Measurements from ENCODE around the gene DNAJC13. TPM values are rescaled to one million over a fixed set of nuclear protein-coding genes. Genes with fewer than 3 reads are reported as not detected.
"Not testable (repeated sequence)": the region's sequence is repeated elsewhere in the genome, so short reads cannot be mapped to it uniquely, and the experiment has no call there.

DNAJC13 gene, protein sequence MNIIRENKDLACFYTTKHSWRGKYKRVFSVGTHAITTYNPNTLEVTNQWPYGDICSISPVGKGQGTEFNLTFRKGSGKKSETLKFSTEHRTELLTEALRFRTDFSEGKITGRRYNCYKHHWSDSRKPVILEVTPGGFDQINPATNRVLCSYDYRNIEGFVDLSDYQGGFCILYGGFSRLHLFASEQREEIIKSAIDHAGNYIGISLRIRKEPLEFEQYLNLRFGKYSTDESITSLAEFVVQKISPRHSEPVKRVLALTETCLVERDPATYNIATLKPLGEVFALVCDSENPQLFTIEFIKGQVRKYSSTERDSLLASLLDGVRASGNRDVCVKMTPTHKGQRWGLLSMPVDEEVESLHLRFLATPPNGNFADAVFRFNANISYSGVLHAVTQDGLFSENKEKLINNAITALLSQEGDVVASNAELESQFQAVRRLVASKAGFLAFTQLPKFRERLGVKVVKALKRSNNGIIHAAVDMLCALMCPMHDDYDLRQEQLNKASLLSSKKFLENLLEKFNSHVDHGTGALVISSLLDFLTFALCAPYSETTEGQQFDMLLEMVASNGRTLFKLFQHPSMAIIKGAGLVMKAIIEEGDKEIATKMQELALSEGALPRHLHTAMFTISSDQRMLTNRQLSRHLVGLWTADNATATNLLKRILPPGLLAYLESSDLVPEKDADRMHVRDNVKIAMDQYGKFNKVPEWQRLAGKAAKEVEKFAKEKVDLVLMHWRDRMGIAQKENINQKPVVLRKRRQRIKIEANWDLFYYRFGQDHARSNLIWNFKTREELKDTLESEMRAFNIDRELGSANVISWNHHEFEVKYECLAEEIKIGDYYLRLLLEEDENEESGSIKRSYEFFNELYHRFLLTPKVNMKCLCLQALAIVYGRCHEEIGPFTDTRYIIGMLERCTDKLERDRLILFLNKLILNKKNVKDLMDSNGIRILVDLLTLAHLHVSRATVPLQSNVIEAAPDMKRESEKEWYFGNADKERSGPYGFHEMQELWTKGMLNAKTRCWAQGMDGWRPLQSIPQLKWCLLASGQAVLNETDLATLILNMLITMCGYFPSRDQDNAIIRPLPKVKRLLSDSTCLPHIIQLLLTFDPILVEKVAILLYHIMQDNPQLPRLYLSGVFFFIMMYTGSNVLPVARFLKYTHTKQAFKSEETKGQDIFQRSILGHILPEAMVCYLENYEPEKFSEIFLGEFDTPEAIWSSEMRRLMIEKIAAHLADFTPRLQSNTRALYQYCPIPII (N-terminal part only)
- polyA plus RNA-seq = 43.4 TPM
- long read RNA-seq, donor 1, full-length matches to known transcripts = 1 of 1 reads
- long read RNA-seq, donor 1, partial matches to known transcripts = 0 of 1 reads
- long read RNA-seq, donor 1, other reads (novel, unspliced or antisense) = 0 of 1 reads
- long read RNA-seq, donor 2, full-length matches to known transcripts = 3 of 25 reads
- long read RNA-seq, donor 2, partial matches to known transcripts = 22 of 25 reads
- long read RNA-seq, donor 2, other reads (novel, unspliced or antisense) = 0 of 25 reads
- long read RNA-seq, donor 3 = 0 reads
- long read RNA-seq, donor 4 = 0 reads
- long read RNA-seq, donor 5, full-length matches to known transcripts = 1 of 1 reads
- long read RNA-seq, donor 5, partial matches to known transcripts = 0 of 1 reads
- long read RNA-seq, donor 5, other reads (novel, unspliced or antisense) = 0 of 1 reads
- long read RNA-seq, donor 6, full-length matches to known transcripts = 2 of 2 reads
- long read RNA-seq, donor 6, partial matches to known transcripts = 0 of 2 reads
- long read RNA-seq, donor 6, other reads (novel, unspliced or antisense) = 0 of 2 reads
- long read RNA-seq, donor 7, partial matches to known transcripts = 8 of 8 reads
- long read RNA-seq, donor 7, other reads (novel, unspliced or antisense) = 0 of 8 reads
- long read RNA-seq, donor 8, full-length matches to known transcripts = 1 of 22 reads
- long read RNA-seq, donor 8, partial matches to known transcripts = 21 of 22 reads
- long read RNA-seq, donor 8, other reads (novel, unspliced or antisense) = 0 of 22 reads
- long read RNA-seq, donor 9, partial matches to known transcripts = 16 of 16 reads
- long read RNA-seq, donor 9, other reads (novel, unspliced or antisense) = 0 of 16 reads
- long read RNA-seq, donor 10, partial matches to known transcripts = 18 of 19 reads
- long read RNA-seq, donor 10, other reads (novel, unspliced or antisense) = 0 of 19 reads
- long read RNA-seq, donor 11, partial matches to known transcripts = 17 of 17 reads
- long read RNA-seq, donor 11, other reads (novel, unspliced or antisense) = 0 of 17 reads

DNA sequence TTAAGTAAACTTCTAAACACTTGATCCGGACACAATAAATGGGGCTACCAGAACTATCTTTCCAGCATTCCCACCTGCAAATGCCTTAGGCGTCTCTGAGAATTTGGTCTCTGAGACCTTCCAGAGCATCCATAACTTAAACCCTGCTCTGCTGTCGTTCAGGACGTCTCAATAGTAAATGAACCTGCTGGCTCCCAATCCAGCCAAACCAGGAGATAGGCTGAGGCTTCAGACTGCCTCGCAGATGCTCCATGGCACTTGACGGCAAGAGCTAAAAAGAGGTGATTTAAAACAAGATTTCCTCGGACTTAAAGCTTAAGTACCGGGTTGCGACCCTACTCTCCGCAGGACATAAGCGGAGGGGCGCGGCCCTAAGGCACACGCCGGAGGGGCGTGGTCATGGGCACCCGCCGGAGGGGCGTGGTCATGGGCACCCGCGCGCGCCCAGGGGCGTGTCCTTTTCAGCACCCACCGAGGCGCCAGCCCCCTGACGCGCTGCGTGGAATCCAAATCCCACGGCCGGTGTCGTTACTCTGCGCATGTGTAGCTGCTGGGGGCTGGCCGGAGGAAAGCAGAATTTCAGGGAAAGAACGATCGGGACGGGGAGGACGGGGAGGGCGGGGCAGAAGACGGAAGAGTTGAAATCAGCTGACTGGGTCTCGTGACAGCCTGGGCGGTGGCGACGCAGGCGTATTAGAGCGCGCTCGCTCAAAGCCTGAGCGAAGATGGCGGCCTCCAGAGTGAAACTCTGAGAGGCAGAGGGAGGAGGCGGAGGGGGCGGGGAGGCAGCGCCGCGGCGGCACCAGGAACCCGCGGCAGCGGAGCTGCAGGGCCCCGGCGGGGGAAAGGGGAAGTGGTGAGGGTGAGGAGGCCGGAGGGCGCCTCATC is at the start of gene DNAJC13:
DNAJC13 (plus strand) TSS at position 696 of the 888 bp plus-strand sequence. CDS start 17,049 bp downstream, outside the sequence.
- H3K4me1 ChIP-seq (ENCODE audit: control insufficient read depth, insufficient read depth, low read length) = peaks cover 19% of the 10 kb centered on the region
- peak; percentile 96 to 97 for DNase-seq
- WGBS (ENCODE audit: insufficient coverage, low lambda C conversion rate) = no CpG with 5 or more reads among the region's 63 CpGs
- H3K27ac ChIP-seq (ENCODE audit: low read length) = peak within 1 kb of the TSS; percentile 100
- H3K27me3 ChIP-seq (ENCODE audit: control insufficient read depth, insufficient read depth, low read length) = no peaks in the 10 kb centered on the region
- peaks cover 7% of the 10 kb centered on the region for H3K36me3 ChIP-seq (ENCODE audit: control insufficient read depth, insufficient read depth, low read length)
- H3K4me3 ChIP-seq (ENCODE audit: low read length) = peak within 1 kb of the TSS; percentile 99
- H3K9me3 ChIP-seq (ENCODE audit: control insufficient read depth, low read depth, low read length) = no peaks in the 10 kb centered on the region

DNA sequence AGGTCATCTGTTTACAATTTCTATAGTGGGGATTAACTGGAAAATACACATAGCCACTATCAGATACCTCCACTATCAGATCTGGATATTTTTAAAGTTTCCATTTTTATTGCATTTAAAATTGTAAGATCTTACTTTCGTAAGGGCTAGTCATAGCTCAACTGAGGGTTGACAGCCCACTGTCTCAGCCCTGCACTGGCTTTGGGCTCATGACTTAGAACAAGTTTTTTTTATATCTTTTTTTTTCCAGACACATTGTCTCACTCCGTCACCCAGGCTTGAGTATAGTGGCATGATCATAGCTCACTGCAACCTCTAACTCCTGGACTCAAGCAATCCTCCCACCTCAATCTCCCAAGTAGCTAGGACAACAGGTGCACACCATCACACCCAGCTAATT is 48.8 kb upstream of the DNAJC13 start:
- no peaks in the 10 kb centered on the region for H3K9me3 ChIP-seq (ENCODE audit: control insufficient read depth, low read depth, low read length)
- no peak for DNase-seq
- no peak overlapping the region for H3K27ac ChIP-seq (ENCODE audit: low read length)
- no peak overlapping the region for H3K4me3 ChIP-seq (ENCODE audit: low read length)
- H3K27me3 ChIP-seq (ENCODE audit: control insufficient read depth, insufficient read depth, low read length) = no peaks in the 10 kb centered on the region
- H3K36me3 ChIP-seq (ENCODE audit: control insufficient read depth, insufficient read depth, low read length) = no peaks in the 10 kb centered on the region
- no CpG with 5 or more reads among the region's 2 CpGs for WGBS (ENCODE audit: insufficient coverage, low lambda C conversion rate)
- no peaks in the 10 kb centered on the region for H3K4me1 ChIP-seq (ENCODE audit: control insufficient read depth, insufficient read depth, low read length)

DNA sequence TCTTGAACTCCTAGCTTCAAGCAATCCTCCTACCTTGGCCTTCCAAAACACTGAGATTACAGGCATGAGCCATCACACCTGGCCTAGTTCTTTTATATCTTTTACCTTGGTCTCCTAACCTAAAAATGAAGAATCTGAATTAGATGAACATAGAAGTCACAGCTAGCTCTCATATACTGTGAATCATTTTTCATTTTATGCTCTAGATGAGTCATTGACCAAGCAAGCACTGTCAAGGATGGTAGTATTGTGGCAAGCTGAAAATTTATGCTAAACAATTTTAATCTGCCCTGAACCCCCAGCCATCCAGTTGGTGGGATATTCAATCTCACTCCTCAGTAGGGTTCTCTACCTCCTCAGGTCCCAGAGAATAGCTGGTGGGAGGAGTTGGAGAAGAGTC is 48.3 kb upstream of the DNAJC13 start:
- Histone ChIP-seq H3K36me3 (ENCODE audit: control insufficient read depth, insufficient read depth, low read length) (no peaks in the 10 kb centered on the region), H3K4me3 (ENCODE audit: low read length) (no peak overlapping the region), H3K27ac (ENCODE audit: low read length) (no peak overlapping the region), H3K9me3 (ENCODE audit: control insufficient read depth, low read depth, low read length) (no peaks in the 10 kb centered on the region), H3K4me1 (ENCODE audit: control insufficient read depth, insufficient read depth, low read length) (no peaks in the 10 kb centered on the region), H3K27me3 (ENCODE audit: control insufficient read depth, insufficient read depth, low read length) (no peaks in the 10 kb centered on the region)
- no peak for DNase-seq

DNA sequence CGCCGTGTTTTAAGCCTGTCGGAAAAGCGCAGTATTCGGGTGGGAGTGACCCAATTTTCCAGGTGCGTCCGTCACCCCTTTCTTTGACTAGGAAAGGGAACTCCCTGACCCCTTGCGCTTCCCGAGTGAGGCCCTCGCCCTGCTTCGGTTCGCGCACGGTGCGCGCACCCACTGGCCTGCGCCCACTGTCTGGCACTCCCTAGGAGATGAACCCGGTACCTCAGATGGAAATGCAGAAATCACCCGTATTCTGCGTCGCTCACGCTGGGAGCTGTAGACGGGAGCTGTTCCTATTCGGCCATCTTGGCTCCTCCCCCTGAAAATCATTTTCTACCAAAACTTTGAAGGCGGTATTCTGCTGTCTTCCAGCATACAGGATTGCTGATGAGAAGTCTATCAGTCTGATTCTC is 40.4 kb upstream of the DNAJC13 start:
- DNase-seq; H3K4me3 ChIP-seq (ENCODE audit: low read length); H3K27ac ChIP-seq (ENCODE audit: low read length); H3K36me3 ChIP-seq (ENCODE audit: control insufficient read depth, insufficient read depth, low read length); H3K9me3 ChIP-seq (ENCODE audit: control insufficient read depth, low read depth, low read length); H3K27me3 ChIP-seq (ENCODE audit: control insufficient read depth, insufficient read depth, low read length); H3K4me1 ChIP-seq (ENCODE audit: control insufficient read depth, insufficient read depth, low read length): not testable (repeated sequence)
- 80% methylated on average over 2 of the region's 25 CpGs for WGBS (ENCODE audit: insufficient coverage, low lambda C conversion rate)

DNA sequence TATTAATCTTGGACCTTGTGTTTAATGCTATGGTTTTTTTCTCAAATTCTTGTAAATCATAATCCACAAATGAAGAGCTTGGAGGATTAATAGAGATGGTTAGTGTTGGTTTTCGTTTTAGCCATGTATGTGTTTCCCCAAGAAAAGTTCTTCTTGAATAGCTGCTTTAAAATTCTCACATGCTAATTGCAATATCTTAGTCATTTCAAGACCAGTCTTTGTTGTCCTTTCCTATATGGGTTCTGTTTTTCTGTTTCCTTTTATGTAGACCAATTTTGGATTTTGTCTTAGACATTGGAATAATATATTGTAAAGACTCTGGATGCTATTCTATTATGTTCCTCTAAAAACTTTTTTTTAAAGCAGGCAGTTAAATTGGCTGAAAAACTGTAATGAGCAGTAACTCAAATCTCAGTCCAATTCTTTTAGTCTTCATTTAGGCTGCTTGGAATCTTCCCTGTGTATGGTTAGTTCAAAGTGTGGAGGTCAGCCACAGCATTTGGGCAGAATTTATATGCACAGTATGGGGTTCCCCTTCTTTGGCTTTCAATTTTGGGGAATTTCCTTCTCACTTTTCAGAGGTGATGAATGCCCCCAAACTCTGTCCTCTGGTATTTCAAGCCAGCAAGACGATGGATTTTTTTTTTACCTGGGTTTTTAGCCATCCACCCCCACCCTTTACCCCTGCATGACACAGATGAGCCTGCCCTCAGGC is 39.1 kb upstream of the DNAJC13 start:
- WGBS (ENCODE audit: insufficient coverage, low lambda C conversion rate) = 67% methylated on average over 1 of the region's 2 CpGs
- no peaks in the 10 kb centered on the region for H3K36me3 ChIP-seq (ENCODE audit: control insufficient read depth, insufficient read depth, low read length)
- no peaks in the 10 kb centered on the region for H3K4me1 ChIP-seq (ENCODE audit: control insufficient read depth, insufficient read depth, low read length)
- no peak overlapping the region for H3K4me3 ChIP-seq (ENCODE audit: low read length)
- no peak for DNase-seq
- H3K27me3 ChIP-seq (ENCODE audit: control insufficient read depth, insufficient read depth, low read length) = no peaks in the 10 kb centered on the region
- no peak overlapping the region for H3K27ac ChIP-seq (ENCODE audit: low read length)
- peaks cover 3% of the 10 kb centered on the region for H3K9me3 ChIP-seq (ENCODE audit: control insufficient read depth, low read depth, low read length)

DNA sequence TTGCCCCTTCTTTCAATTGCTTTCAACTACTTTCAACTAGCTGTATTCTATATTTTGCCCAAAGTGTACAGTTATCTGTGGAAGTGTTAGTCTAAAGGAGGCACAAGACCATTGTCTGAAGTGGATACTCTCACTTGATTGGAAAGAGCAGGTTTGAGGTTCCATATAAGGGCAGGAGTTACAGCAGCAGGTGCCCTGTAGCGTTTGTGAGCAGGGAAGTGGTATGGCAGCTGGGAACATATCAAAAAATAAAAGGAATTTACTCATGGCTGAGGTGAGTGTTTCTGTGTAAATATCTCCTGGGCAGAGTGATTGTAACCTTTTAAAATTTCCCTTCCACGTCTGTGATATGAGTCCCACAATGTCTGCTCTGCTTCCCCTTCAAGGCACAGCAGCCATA is 38.5 kb upstream of the DNAJC13 start:
- Histone ChIP-seq H3K9me3 (ENCODE audit: control insufficient read depth, low read depth, low read length) (peaks cover 8% of the 10 kb centered on the region), H3K27ac (ENCODE audit: low read length) (no peak overlapping the region), H3K36me3 (ENCODE audit: control insufficient read depth, insufficient read depth, low read length) (no peaks in the 10 kb centered on the region), H3K4me3 (ENCODE audit: low read length) (no peak overlapping the region), H3K27me3 (ENCODE audit: control insufficient read depth, insufficient read depth, low read length) (no peaks in the 10 kb centered on the region), H3K4me1 (ENCODE audit: control insufficient read depth, insufficient read depth, low read length) (no peaks in the 10 kb centered on the region)
- no CpG with 5 or more reads among the region's 2 CpGs for WGBS (ENCODE audit: insufficient coverage, low lambda C conversion rate)
- DNase-seq = no peak

DNA sequence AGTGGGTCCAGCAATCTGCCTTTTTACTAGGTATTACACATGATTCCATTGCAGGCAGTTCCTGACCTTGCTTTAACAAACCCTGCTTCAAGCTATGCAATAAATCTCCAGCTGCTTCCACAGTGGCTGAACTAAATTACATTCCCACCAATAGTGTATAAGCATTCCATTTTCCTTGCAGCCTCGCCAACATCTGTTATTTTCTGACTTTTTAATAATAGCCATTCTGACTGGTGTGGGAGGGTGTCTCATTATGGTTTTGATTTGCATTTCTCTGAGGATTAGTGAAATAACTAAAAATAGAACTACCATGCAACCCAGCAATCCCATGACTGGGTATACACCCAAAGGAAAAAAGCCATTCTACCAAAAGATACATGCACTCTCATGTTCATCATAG is 36.4 kb upstream of the DNAJC13 start:
- no peak for DNase-seq
- H3K4me3 ChIP-seq (ENCODE audit: low read length) = no peak overlapping the region
- H3K36me3 ChIP-seq (ENCODE audit: control insufficient read depth, insufficient read depth, low read length) = no peaks in the 10 kb centered on the region
- H3K27ac ChIP-seq (ENCODE audit: low read length) = no peak overlapping the region
- 83% methylated on average over 1 of the region's 1 CpG for WGBS (ENCODE audit: insufficient coverage, low lambda C conversion rate)
- peaks cover 8% of the 10 kb centered on the region for H3K9me3 ChIP-seq (ENCODE audit: control insufficient read depth, low read depth, low read length)
- H3K27me3 ChIP-seq (ENCODE audit: control insufficient read depth, insufficient read depth, low read length) = no peaks in the 10 kb centered on the region
- H3K4me1 ChIP-seq (ENCODE audit: control insufficient read depth, insufficient read depth, low read length) = no peaks in the 10 kb centered on the region

DNA sequence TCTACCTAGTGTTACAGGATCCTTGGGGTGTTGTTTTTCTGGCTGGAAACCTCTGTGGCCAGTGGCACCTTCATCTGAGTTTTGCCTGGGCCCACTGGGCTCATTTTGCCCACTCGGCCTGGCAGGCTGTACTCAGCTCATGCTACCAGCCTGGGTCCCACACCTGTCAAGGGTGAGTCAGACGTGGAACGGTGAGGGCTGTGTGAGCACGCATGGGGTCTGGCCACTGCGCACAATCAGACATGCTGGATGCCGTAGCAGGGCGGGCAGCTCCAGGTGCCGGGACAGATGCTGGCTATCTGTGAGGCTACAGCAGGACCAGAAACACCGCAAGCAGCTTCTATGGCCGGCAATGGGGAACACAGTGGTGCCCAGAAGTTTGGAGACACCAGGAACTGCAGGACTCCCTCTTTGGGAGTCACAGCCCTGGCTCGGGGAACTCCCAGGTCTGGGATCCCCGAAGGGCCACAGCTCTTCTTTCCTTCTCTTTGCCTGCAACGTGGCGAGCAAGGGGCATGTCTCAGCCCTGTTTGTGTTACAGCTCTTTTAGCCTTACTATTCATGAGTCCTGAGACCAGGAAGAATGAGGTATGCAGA is 35.9 kb upstream of the DNAJC13 start:
- no peaks in the 10 kb centered on the region for H3K36me3 ChIP-seq (ENCODE audit: control insufficient read depth, insufficient read depth, low read length)
- WGBS (ENCODE audit: insufficient coverage, low lambda C conversion rate) = no CpG with 5 or more reads among the region's 14 CpGs
- peaks cover 8% of the 10 kb centered on the region for H3K9me3 ChIP-seq (ENCODE audit: control insufficient read depth, low read depth, low read length)
- H3K4me1 ChIP-seq (ENCODE audit: control insufficient read depth, insufficient read depth, low read length) = no peaks in the 10 kb centered on the region
- no peak for DNase-seq
- H3K27me3 ChIP-seq (ENCODE audit: control insufficient read depth, insufficient read depth, low read length) = no peaks in the 10 kb centered on the region
- no peak overlapping the region for H3K27ac ChIP-seq (ENCODE audit: low read length)
- H3K4me3 ChIP-seq (ENCODE audit: low read length) = no peak overlapping the region
